Neutrophil (primary cell): Measurements from ENCODE around the gene C1QTNF3.
A peak's percentile ranks its signal among the peaks of the same experiment; 100 is the strongest.

Experiments
- H3K27ac ChIP-seq: fragments of 200-600 bp; sonication (generic); 2 replicates; pipeline ENCODE4 v1.5.1; 2016; ENCODE audit warnings: mild to moderate bottlenecking, moderate library complexity
- H3K27me3 ChIP-seq: fragments of 200-600 bp; sonication (generic); 2 replicates; pipeline ENCODE4 v1.6.0; 2016; ENCODE audit warnings: mild to moderate bottlenecking
- H3K36me3 ChIP-seq: fragments of 200-600 bp; sonication (generic); 2 replicates; pipeline ENCODE4 v1.5.1; 2017
- H3K4me1 ChIP-seq, 2 experiments: fragments of 200-600 bp in 1 of 2; sonication (generic) in 1 of 2; 1 replicate in 1 of 2; 2 replicates in 1 of 2; pipeline versions ENCODE4 v1.5.1 to v1.6.1; 2013 to 2016; ENCODE audit warnings: low read depth in 1 of 2, low read length in 1 of 2, mild to moderate bottlenecking in 1 of 2, moderate library complexity in 1 of 2; ENCODE audit not compliant: control insufficient read depth in 1 of 2, insufficient read depth in 1 of 2
- H3K4me3 ChIP-seq, 2 experiments: fragments of 200-600 bp in 1 of 2; sonication (generic) in 1 of 2; 1 replicate in 1 of 2; 2 replicates in 1 of 2; pipeline ENCODE4 v1.5.1; 2013 to 2016; ENCODE audit warnings: low read depth in 1 of 2, low read length in 1 of 2, mild to moderate bottlenecking in 1 of 2, moderate library complexity in 1 of 2
- H3K9me3 ChIP-seq: fragments of 200-600 bp; sonication (generic); 2 replicates; pipeline ENCODE4 v1.5.1; 2016
- TF ChIP-seq, protein P1 (sequence below): fragments of 200-600 bp; sonication (generic); IDR thresholded peaks from 2 replicates; pipeline ENCODE4 v1.5.1; 2016; ENCODE audit warnings: antibody characterized with exemption

Gene C1QTNF3

GRCh38 chr5:34038390-34038789 is 4.6 kb downstream of the C1QTNF3 start:
- Histone ChIP-seq H3K4me3 (no peak overlapping the region), H3K9me3 (no peaks in the 10 kb centered on the region), H3K36me3 (no peaks in the 10 kb centered on the region), H3K27me3 (no peaks in the 10 kb centered on the region), H3K27ac (peak overlapping the region; percentile 88), H3K4me1 (peaks cover 47 to 50% of the 10 kb centered on the region in 2 experiments)
- TF ChIP-seq, protein P1, sequence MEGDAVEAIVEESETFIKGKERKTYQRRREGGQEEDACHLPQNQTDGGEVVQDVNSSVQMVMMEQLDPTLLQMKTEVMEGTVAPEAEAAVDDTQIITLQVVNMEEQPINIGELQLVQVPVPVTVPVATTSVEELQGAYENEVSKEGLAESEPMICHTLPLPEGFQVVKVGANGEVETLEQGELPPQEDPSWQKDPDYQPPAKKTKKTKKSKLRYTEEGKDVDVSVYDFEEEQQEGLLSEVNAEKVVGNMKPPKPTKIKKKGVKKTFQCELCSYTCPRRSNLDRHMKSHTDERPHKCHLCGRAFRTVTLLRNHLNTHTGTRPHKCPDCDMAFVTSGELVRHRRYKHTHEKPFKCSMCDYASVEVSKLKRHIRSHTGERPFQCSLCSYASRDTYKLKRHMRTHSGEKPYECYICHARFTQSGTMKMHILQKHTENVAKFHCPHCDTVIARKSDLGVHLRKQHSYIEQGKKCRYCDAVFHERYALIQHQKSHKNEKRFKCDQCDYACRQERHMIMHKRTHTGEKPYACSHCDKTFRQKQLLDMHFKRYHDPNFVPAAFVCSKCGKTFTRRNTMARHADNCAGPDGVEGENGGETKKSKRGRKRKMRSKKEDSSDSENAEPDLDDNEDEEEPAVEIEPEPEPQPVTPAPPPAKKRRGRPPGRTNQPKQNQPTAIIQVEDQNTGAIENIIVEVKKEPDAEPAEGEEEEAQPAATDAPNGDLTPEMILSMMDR = no peak

- H3K27ac ChIP-seq = no peak overlapping the region
- no peaks in the 10 kb centered on the region for H3K27me3 ChIP-seq
- peaks cover 40 to 43% of the 10 kb centered on the region in 2 experiments for H3K4me1 ChIP-seq
- TF ChIP-seq, protein P1 = no peak
- no peaks in the 10 kb centered on the region for H3K9me3 ChIP-seq
- no peaks in the 10 kb centered on the region for H3K36me3 ChIP-seq
- no peak overlapping the region for H3K4me3 ChIP-seq
These were observed 5.3 kb downstream of the C1QTNF3 start for GRCh38 chr5:34037726-34038125.

DNA sequence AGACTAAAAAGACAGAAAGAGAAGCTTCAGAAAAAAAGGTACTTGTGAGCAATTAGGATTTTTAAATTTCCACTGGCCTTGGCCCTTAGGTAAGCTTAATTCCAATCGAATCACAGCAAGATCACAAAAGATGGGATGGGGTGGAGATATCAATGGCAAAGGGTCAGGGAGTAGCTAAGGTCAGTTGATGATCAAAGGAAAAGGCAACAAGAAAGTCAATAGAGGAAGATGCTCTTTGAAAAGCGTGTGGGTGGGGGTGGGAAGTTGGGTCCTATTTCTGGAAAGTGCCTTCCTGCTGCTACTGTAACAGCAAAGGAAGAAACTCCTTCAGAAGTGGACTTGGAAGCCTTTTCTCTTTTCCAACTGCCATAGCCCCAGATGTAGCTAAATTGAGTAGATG is 7.3 kb downstream of the C1QTNF3 start:
- no peak overlapping the region for H3K27ac ChIP-seq
- no peaks in the 10 kb centered on the region for H3K27me3 ChIP-seq
- H3K9me3 ChIP-seq = no peaks in the 10 kb centered on the region
- peaks cover 20 to 24% of the 10 kb centered on the region in 2 experiments for H3K4me1 ChIP-seq
- no peaks in the 10 kb centered on the region for H3K36me3 ChIP-seq
- TF ChIP-seq, protein P1 = no peak
- H3K4me3 ChIP-seq = no peak overlapping the region

DNA sequence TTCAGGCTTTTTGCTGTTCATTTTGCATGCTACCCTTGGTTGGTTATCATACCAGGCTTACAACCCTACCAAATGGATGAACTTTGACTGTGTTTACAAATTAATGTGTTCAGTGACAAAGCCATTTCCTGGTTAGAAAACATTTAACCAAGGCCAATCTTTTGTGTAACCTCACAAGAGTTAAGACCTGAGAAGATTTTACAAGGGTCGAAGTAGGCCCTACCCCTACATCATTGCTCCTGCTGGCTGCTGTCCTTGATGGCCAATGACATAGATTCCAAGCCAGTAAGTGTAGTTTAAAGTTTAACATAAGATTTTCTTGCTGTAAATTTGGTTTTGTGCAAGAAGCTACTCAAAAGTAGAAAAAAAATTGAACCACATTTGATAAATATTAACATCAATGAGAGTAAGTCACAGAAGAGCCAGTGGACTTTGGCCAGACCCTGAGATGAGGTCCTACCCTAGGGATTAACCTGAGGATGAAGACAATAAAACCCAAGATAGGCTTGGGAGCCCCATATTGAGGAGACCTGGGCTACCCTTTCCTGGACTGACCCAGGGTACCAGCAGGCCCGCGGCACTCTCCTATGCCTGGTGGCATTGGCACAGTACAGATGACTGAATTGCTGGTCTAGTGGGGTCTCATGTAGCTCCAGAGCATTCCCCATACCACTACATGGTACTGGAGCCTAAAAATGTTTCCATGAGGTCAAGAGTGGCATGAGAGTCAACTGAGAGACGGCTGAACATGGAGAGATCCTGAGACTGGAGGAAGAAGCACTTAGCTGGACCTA is 8.3 kb downstream of the C1QTNF3 start:
- no peaks in the 10 kb centered on the region for H3K27me3 ChIP-seq
- H3K4me1 ChIP-seq = peaks cover 11 to 13% of the 10 kb centered on the region in 2 experiments
- no peaks in the 10 kb centered on the region for H3K36me3 ChIP-seq
- H3K4me3 ChIP-seq = no peak overlapping the region
- TF ChIP-seq, protein P1 = no peak
- H3K9me3 ChIP-seq = no peaks in the 10 kb centered on the region
- no peak overlapping the region for H3K27ac ChIP-seq

DNA sequence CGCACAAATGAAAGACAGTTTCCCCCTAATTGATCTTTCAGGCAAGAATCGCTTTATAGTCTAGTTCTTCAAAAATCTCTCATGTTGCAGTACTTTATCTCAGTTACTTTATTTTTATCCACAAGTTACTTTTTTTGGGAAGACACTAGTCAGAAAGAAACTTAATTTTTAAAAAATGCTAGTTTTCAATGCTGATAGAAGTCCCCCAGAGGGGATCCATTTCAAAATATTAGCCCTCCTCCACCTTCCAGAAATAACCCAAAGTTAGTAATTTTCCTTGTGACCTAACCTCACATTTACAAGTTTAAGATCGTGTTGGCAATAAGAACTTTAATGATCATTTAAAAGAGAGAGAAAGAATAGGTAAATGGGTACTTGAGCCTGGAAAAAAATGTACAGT is 11.0 kb downstream of the C1QTNF3 start:
- TF ChIP-seq, protein P1 = no peak
- H3K4me1 ChIP-seq = no peaks in the 10 kb centered on the region
- no peaks in the 10 kb centered on the region for H3K27me3 ChIP-seq
- no peak overlapping the region for H3K4me3 ChIP-seq
- H3K36me3 ChIP-seq = no peaks in the 10 kb centered on the region
- H3K9me3 ChIP-seq = no peaks in the 10 kb centered on the region
- no peak overlapping the region for H3K27ac ChIP-seq
